Hippocampal formation (tissue), 2 donors: ENCODE data around the gene MAP2K5.
"Not testable (repeated sequence)": the region's sequence is repeated elsewhere in the genome, so short reads cannot be mapped to it uniquely, and the experiment has no call there.

Experiments used
- DNase-seq, 2 donors: peaks; one replicate each; lab custom pipeline; 2025; lab: John Stamatoyannopoulos, UW

The MAP2K5 gene

DNA sequence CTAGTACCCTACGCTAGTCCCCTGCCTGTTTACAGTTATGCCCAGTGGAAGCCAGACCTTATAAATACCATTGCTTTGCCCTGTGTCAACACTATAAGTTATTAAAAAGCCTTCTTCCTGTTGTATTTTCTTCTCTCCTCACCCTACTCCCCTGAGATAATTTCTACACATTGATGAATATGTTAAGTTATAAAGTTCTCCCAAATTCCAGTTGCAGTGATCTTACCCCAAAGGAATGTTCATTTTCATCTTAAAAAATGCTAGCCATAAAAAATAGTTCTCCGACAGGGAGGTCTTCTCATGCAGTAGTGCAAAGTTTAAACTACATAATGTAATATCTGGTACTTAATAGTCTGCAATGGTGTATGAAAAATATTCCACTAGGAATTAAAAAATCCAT, 58.6 kb downstream of the MAP2K5 start:
- DNase-seq: no peak

DNA sequence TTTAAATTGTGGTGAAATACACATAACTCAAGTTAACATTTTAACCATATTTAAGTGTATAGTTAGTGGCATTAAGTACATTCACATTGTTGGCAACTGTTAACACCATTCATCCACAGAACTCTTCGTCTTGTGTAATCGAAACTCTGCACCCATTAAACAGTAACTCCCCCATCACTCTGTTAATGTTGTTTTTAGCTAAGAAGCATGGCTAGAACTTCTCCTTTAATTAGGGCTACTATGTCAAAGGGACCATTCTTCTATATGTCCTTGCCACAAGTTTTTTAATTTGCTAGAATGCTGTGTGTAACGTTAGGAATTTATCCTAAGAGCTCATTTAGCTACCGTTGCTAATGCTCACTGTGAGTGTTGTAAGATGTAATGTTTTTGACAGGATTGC, 60.6 kb downstream of the MAP2K5 start:
- no peak for DNase-seq

DNA sequence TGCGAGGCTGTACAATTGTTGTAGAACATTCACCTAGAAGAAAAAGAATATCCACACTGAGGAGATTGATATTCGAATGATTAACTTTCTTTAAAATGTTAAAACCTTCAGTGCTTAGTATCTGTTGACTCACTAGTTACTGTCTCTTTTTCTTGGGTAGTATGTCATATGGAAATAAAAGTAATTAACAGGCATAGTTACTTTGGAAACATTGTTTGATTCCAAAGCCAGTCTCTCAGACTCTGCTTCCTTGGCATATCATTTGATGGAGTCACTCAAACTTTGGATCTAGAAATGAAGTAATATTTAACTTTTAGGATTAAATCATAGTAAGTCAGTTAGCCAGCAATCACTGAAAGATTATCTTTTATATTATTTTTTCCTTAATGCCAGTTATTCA, 63.4 kb downstream of the MAP2K5 start:
- no peak for DNase-seq

DNA sequence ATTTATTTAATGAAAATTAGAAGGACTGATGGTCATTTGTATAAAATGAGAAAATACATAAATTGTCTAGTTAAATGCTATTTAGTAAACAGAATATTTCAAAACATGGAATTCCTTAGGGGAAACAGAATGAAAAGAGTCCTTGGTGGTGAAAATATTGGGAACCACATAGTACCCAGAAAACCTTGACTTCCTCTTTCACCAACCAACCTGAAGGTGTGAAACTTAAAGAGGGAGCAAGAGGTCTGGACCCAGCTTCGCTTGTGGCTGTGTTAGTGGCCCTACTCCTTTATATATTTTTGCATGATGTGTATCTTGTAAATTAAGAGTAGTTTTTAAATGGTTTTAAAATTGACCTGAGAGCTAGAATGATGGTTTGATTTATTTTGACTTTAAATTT, 64.2 kb downstream of the MAP2K5 start:
- no peak for DNase-seq

DNA sequence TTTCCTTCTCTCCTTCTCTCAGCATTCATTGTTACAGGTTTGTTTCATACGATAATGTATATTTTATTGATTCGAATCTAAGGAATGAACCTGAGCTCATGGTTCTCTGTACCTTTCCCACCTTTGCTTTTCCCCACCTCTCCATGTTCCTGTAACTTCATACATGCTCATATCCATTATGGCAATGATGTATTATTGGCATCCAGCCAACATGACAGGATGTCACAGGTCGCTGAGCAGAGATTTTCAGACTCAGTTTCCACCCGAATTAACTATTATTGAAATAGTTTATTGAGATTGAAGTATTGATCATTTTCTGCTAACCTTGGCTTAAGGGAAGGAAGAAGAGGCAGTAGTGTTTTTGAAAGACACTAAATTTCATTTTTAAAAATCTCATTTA, 64.8 kb downstream of the MAP2K5 start:
- no peak for DNase-seq

DNA sequence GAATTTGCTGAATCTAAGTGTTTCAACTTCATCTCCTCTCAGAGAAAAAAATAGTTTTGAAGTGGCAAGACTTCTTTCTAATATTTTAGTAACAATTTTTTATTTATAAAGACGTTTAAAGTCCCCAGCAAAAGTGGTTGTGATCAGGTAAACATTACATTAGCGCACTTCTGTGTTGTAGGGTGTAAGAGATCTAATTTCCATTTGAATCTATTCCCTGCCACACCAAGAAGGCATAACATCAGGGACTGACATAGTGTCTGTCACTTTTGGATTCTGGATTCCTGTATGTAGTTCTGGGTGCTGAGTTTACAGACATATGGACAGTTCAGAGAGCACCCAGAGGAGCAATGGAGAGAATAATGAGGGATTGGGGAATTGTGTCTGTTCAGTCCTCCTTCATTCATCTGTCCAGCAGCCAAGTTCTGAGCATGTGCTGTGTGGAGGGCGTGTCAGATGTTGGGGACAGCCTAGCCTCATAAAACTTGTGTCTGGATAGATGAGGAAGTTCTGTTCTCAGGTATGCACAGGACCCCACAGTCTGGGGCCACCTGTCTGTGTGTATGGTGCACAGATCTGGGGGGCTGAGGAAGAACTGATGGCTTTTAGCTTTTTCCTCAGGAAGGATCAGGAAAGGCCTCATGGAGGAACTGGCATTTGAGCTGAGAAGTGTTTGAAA, 65.6 kb downstream of the MAP2K5 start:
- no peak for DNase-seq

DNA sequence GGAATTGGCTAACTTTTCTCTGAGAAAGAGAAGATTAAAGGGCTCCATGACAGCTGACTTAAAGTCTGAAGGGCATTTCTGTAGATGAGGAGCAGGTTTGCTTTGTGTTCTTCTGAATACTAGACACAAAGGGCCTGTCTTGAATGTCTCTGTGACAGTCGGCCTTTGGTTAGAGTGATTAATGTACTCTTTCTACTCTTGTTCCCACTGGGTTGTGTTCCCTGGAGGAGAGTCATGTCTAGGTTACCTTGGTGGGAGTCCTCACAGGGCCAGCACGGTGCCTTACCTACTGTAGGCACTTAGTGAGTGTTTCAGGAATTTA, 66.1 kb downstream of the MAP2K5 start:
- DNase-seq: no peak

DNA sequence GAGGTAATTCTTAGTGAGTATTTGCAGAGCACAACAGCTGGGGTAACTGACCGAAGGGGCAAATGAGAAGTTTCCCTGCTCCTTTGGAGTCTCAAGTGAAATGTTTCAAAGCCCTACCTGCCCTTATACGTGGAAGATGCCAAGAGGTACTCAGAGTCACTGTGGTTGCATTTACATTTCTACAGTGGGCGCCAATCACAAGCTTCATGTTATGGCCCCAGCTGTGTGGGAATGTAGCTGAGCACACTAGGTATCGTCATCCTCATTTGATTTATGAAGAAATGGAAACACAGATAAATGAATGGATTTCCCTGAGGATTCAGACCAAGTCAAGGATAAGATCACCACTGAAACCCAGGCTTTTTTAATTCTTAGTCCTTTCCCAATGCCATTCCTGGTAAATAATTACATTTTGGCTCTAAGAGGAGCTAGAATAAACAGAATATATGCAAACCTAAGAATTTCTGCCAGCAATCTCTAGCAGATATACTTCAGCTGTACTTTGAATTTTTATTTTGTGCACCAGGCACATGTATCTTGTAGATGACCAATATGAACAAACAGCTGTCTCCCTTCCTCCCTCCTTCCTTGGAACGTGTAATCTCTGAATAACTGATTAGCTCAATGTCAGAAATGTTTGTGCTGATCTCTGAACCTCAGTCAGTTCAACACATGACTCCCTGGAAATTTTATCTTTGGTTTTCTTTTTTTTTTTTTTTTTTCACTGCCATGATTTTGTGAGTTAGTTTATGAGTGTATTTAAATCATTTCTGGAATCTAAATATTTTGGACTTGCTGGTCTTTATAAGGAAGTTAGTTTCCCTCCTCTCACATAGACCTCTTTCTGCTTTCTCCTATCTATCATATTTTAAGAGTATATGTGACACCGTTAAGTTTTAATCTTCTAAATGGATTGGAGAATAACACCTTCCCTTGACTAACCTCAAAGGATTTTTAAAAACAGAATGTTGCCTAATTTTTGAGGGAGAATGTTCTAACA, 69.2 kb downstream of the MAP2K5 start:
- no peak for DNase-seq

DNA sequence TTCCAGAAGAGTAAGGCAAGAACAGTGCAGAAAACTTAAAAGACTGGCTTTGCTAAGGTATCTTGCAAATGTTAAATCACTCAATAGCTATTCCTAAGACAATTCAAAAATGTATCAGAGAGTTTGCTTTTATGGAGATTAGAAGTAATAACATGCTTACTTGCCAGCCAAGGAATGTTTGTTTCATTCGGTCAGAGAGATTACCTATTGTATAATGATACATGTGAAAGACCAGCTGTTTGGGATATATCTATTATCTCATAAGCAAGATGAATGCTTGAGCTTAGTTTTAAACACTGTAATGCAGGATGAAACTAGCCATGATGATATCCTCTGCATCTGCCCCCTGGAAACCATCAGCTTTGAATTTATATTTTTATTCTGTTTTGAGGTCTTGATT, 70.7 kb downstream of the MAP2K5 start:
- DNase-seq: no peak

DNA sequence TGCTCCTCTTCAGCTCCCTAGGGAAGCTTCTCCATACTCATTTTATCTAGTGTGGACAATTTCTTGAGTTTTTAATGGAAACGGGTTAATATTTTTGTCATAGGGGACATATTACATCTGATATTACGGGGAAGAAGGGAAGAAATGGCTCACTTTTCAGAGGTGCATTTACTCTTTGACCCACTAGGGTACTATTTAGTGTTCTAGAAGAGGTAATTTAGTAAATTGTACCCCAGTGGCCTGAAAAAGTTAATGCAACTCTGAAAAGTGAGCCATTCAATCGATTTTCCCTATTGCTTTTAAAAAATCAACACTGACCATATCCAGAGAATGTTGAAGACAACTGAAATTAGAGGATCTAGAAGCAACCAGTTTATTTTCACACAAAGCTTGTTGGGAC, 71.2 kb downstream of the MAP2K5 start:
- no peak for DNase-seq

DNA sequence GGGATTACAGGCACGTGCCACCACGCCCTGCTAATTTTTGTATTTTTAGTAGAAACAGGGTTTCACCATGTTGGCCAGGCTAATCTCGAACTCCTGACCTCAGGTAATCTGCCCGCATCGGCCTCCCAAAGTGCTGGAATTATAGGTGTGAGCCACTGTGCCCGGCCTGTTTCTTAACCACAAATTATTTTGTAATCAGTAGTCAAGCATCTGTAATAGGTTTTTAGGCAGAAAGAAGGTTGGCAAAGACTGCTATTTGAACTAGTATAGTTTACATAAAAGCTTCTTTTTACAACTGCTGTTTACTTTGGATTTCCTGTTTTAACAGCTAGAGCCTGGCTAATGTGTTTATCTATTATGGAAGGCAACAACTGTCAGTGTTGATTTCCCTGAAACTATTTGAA, 72.6 kb downstream of the MAP2K5 start:
- DNase-seq: not testable (repeated sequence)

DNA sequence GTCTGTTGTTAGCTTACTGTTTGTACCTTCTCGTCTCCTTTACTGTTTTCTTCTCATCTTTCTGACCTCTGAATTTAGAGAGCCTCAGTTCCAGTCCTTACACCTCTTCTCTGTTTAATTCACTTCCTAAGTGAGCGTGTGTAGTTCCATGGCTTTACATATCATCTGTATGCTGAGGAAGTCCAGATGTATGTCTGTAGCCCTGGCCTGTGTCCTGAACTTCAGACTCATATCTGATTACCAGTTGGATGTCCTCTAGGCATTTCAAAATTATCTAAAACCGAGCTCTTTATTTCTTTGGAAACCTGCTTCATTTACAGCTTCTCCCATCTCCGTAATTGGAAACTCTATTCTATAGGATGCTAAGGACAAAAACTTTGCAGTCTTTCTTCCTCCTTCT, 75.8 kb downstream of the MAP2K5 start:
- no peak for DNase-seq

DNA sequence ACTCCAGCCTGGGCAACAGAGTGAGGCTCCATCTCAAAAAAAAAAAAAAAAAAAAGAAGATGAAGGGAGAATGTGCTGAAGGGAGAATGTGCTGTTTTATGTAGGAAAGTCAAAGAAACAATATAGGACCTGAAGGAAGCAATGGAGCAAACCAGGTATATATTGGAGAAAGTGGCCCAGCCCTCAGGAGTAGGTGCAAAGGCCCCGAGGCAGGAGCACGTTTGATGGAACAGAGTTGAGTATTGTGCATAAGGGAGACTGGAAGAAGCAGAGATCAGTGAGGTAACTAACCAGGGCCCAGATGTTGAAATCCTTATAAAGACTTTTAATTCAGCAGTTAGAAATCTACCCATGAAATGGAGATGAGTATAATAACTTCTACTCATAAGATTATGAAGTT, 79.6 kb downstream of the MAP2K5 start:
- no peak for DNase-seq

DNA sequence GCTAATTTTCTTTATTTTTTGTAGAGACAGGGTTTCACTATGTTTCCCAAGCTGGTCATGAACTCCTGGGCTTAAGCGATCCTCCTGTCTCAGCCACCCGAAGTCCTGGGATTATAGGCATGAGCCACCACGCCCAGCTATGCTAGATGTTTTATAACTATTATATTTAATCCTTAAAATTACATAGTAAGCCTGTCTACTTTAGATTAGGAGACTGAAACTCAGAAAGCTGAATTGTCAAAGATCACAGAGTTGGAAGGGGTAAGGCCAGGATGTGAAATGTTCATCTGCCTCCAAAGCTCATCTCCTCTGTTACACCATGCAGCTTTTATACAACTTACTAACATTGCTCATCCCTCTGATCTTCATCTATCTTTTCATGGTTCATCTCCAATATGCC, 89.8 kb downstream of the MAP2K5 start:
- DNase-seq: no peak

DNA sequence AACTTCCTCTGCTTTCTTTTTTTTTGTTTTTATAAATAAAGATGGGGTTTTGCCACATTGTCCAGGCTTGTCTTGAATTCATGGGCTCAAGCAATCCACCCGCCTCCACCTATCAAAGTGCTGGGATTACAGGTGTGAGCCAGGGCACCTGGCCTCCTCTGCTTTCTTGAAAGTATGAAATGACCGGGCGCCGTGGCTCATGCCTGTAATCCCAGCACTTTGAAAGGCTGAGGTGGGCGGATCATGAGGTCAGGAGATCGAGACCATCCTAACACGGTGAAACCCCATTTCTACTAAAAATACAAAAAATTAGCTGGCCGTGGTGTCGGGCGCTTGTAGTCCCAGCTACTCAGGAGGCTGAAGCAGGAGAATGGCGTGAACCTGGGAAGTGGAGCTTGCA, 93.4 kb downstream of the MAP2K5 start:
- not testable (repeated sequence) for DNase-seq

DNA sequence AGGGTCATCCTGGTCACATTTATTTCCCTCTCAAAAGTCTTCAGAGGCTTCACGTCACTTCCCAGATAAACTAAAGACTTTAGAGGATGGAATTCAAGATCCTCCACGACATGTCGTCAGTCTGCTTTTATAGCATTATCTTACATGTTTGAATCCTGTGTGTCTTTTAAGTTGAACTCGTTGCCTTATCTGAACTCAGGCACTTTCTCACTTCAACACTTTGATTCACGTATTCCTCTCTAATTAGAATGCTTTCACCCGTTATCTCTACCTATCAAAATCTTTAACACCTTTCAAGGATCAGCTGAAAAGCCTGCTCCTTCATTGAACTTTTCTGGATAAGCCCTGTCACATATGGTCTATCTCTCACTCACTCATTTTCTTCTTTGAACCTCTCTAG, 97.1 kb downstream of the MAP2K5 start:
- DNase-seq: no peak

DNA sequence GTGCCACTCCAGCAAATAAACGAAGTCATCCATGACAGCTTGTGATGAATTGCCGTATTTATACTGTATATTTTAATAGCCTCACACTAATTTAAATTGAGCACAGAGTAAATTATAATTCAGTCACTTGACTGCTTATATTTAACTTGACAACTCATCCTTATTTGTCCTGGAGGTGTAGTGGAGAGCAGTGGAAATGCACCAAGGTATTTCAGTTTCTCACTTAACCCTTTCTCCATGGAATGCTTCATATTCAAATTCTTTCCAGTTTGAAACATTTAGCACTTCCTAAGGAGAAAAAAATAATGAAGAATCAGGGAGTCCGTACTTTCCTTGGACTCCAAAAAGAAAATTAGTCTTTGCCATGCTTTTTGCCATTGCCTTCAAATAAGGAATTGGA, 99.0 kb downstream of the MAP2K5 start:
- DNase-seq: no peak

DNA sequence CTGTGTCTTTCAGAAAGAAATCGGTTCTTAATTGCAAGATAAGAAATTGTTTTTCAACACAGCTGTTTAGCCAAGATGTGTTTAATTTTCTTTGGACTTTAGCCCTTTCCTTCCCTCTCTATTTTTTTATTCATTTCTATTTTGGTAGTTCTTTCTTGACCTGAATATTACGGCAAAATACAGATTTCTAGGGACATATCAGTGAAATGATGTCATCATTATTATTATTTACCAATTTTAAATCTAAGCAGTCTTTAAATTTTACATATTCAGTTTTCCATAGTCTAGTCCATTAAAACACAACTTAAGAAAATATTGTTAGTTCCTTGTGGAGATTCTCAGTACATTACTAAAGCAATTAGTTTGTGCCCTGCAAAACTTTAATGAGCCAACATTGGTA, 104.3 kb downstream of the MAP2K5 start:
- no peak for DNase-seq

DNA sequence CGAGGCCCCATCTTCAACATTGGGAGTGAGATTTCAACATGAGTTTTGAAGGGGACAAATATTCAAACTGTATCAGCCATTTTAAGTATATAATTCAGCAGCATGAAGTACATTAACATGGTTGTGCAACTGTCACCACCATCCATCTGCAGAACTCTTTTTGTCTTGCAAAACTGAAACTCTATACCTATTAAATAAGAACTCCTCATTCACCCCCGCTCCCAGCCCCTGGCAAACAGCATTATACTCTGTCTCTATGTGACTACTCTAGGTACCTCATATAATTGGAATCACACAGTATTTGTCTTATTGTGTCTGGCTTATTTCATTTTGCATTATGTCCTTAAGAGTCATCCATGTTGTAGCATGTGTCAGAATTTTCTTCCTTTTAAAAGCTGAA, 110.1 kb downstream of the MAP2K5 start:
- DNase-seq: no peak

DNA sequence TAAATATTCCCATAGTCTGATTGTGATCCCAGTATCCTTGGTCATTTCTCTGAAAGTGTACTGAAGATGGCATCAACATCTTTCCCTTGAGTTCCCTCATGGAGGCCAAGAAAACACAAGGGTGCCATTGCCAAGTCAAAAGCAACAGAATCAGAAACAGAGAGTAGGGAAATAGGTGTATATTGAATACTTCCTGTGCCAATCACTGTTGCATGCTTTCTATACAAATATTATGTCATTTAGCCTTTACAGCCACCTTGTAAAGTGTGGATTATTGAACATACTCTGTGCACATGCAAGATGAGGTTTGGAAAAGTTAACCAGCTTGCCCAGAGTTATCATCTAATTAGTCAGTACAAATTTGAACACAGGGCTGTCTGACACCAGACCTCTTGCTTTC, 117.9 kb downstream of the MAP2K5 start:
- no peak for DNase-seq

DNA sequence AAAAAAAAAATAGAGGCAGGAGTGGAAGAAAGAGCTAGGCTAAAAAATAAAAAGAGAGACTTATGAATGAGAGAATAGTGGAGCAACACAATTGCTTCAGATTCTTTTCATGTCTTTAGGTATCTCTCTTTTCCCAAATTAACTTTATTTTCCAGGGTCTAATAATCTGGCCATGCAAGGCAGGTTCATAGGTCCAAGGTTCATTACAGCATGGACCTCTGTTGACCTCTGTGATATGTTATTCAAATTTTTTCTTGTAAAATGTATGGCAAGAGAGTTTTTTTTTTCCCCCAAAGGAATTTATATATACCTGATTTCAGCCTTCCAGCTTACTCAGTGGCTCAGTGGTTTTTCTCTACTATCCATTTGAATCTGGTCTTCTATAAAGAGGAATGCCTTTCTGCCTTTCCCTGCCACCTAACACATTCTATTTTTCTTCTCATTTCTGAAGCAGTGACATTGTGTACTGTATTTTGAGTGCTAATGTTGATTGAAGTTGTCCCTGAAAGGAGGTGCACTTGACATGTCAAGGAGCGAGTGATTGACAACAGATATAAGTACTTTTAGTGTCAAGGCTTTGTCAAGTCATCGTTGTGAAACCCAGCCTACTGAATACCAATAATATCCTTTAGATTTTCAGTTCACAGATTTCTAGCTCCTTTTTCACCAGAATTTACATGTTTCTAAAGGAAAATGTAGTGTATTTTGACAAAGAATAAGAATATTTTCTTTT, 118.5 kb downstream of the MAP2K5 start:
- no peak for DNase-seq

DNA sequence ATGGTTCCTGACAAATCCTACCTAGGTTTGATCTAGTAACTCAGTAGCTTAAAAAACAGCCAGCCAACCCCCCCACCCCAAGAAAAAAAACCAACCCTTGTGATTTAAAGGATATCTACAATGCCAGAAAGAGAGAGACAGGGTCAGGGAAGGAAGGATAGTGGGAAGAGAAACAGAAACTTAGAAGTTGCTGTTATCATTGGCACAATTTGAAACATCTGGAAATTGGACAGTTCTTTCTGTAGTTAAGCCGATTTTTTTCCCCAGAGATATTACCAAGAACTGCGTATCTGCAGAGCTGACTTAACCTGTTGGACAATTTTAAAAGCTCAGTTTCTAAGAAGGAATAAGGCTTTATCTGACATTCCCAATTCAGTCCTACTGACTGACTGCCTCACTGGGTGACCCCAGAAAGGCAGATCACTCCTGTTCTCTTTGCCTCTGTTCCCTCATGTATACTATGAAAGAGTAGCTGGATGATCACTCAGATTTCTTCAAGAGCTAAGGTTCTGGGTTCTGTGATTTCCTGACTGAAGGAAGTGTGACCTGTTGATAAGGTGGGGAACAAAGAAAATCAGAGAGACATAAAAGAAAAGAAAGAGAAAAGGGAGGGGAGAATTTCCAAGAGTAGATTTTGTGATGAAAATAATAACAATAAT, 128.3 kb downstream of the MAP2K5 start:
- DNase-seq: no peak
